ENCODE data around the gene RAB24. TPM values are rescaled to one million over a fixed set of nuclear protein-coding genes. Genes with fewer than 3 reads are reported as not detected.
A peak's percentile ranks its signal among the peaks of the same experiment; 100 is the strongest.

Gene RAB24
- polyA plus RNA-seq, 1 donor from 2014 or later: 79.0 TPM

GRCh38 chr5:177317959-177318377 lies 14.4 kb upstream of the RAB24 start:
- Histone ChIP-seq H3K36me3 (ENCODE audit: insufficient read depth, low read length) (no peaks in the 10 kb centered on the region), H3F3A (ENCODE audit: insufficient read depth, low read length, poor library complexity, severe bottlenecking) (no peaks in the 10 kb centered on the region), H3K4me2 (ENCODE audit: low read length) (no peak overlapping the region), H3K79me2 (replicated peaks; ENCODE audit: insufficient read depth, low read length) (no peaks in the 10 kb centered on the region), H3K27me3 (ENCODE audit: insufficient read depth, low read depth, low read length) (no peaks in the 10 kb centered on the region), H3K9me3 (ENCODE audit: low read length) (no peaks in the 10 kb centered on the region), H4K20me1 (ENCODE audit: insufficient read depth) (no peaks in the 10 kb centered on the region), H3K27ac (ENCODE audit: low read length) (no peak overlapping the region), H2AFZ (ENCODE audit: low read depth, low read length) (no peak overlapping the region), H3K4me3 (ENCODE audit: low read length) (no peak overlapping the region), H3K9me2 (ENCODE audit: insufficient read depth, low read length) (no peaks in the 10 kb centered on the region), H3K9ac (ENCODE audit: low read length) (no peak overlapping the region)
- TF ChIP-seq CTCF (IDR thresholded peaks at IDR 0.05; ENCODE audit: poor library complexity, severe bottlenecking) (peak; percentile 84), RAD21 (conservative IDR thresholded peaks at IDR 0.05) (peak; percentile 77), MXI1 (conservative IDR thresholded peaks at IDR 0.05; ENCODE audit: poor library complexity, severe bottlenecking) (no peak), SMC3 (conservative IDR thresholded peaks at IDR 0.05; ENCODE audit: poor library complexity) (peak; percentile 75)

- H3K9me2 ChIP-seq (ENCODE audit: insufficient read depth, low read length): no peaks in the 10 kb centered on the region
- no peaks in the 10 kb centered on the region for H3K79me2 ChIP-seq (replicated peaks; ENCODE audit: insufficient read depth, low read length)
- no peaks in the 10 kb centered on the region for H4K20me1 ChIP-seq (ENCODE audit: insufficient read depth)
- H3K9me3 ChIP-seq (ENCODE audit: low read length): no peaks in the 10 kb centered on the region
- no peak overlapping the region for H3K27ac ChIP-seq (ENCODE audit: low read length)
- TF ChIP-seq EP300 (conservative IDR thresholded peaks at IDR 0.05; ENCODE audit: poor library complexity, severe bottlenecking) (no peak), EZH2 (IDR thresholded peaks at IDR 0.05; ENCODE audit: borderline replicate concordance, insufficient read depth, low read length, poor library complexity, severe bottlenecking) (no peak)
- no peak overlapping the region for H2AFZ ChIP-seq (ENCODE audit: low read depth, low read length)
- no peaks in the 10 kb centered on the region for H3K27me3 ChIP-seq (ENCODE audit: insufficient read depth, low read depth, low read length)
- no peak overlapping the region for H3K4me3 ChIP-seq (ENCODE audit: low read length)
- no peaks in the 10 kb centered on the region for H3K36me3 ChIP-seq (ENCODE audit: insufficient read depth, low read length)
- no peaks in the 10 kb centered on the region for H3F3A ChIP-seq (ENCODE audit: insufficient read depth, low read length, poor library complexity, severe bottlenecking)
- H3K4me2 ChIP-seq (ENCODE audit: low read length): no peak overlapping the region
- no peak overlapping the region for H3K9ac ChIP-seq (ENCODE audit: low read length)
Measured at GRCh38 chr5:177316005-177316404, 12.5 kb upstream of the RAB24 start.

GRCh38 chr5:177315411-177315810 lies 11.9 kb upstream of the RAB24 start:
- Histone ChIP-seq H3K36me3 (ENCODE audit: insufficient read depth, low read length) (no peaks in the 10 kb centered on the region), H3K27me3 (ENCODE audit: insufficient read depth, low read depth, low read length) (no peaks in the 10 kb centered on the region), H3K9me3 (ENCODE audit: low read length) (no peaks in the 10 kb centered on the region), H4K20me1 (ENCODE audit: insufficient read depth) (no peaks in the 10 kb centered on the region), H3K27ac (ENCODE audit: low read length) (no peak overlapping the region), H3K4me2 (ENCODE audit: low read length) (no peak overlapping the region), H3K9ac (ENCODE audit: low read length) (no peak overlapping the region), H3K4me3 (ENCODE audit: low read length) (no peak overlapping the region), H2AFZ (ENCODE audit: low read depth, low read length) (no peak overlapping the region), H3F3A (ENCODE audit: insufficient read depth, low read length, poor library complexity, severe bottlenecking) (no peaks in the 10 kb centered on the region), H3K79me2 (replicated peaks; ENCODE audit: insufficient read depth, low read length) (no peaks in the 10 kb centered on the region), H3K9me2 (ENCODE audit: insufficient read depth, low read length) (no peaks in the 10 kb centered on the region)
- TF ChIP-seq POLR2AphosphoS5 (IDR thresholded peaks at IDR 0.05) (no peak), CTCF (IDR thresholded peaks at IDR 0.05; ENCODE audit: poor library complexity, severe bottlenecking) (no peak), EP300 (conservative IDR thresholded peaks at IDR 0.05; ENCODE audit: poor library complexity, severe bottlenecking) (no peak), MXI1 (conservative IDR thresholded peaks at IDR 0.05; ENCODE audit: poor library complexity, severe bottlenecking) (no peak), EZH2 (IDR thresholded peaks at IDR 0.05; ENCODE audit: borderline replicate concordance, insufficient read depth, low read length, poor library complexity, severe bottlenecking) (no peak), REST (IDR thresholded peaks at IDR 0.05; ENCODE audit: borderline replicate concordance) (no peak), RAD21 (conservative IDR thresholded peaks at IDR 0.05) (no peak), TAF1 (IDR thresholded peaks at IDR 0.05; ENCODE audit: low read depth) (no peak), SMC3 (conservative IDR thresholded peaks at IDR 0.05; ENCODE audit: poor library complexity) (no peak)

Data from neural cell (in vitro differentiated cells).